SIG-M5 treated with dmso at 0.1 percent for 504 hours (cell line): ENCODE results near the gene APOE.
A peak's percentile ranks its signal among the peaks of the same experiment; 100 is the strongest.

Source experiments
- DNase-seq: peaks from one replicate; lab custom pipeline; 2025; ENCODE audit not compliant: unreplicated experiment; lab: John Stamatoyannopoulos, UW

The APOE gene

DNA sequence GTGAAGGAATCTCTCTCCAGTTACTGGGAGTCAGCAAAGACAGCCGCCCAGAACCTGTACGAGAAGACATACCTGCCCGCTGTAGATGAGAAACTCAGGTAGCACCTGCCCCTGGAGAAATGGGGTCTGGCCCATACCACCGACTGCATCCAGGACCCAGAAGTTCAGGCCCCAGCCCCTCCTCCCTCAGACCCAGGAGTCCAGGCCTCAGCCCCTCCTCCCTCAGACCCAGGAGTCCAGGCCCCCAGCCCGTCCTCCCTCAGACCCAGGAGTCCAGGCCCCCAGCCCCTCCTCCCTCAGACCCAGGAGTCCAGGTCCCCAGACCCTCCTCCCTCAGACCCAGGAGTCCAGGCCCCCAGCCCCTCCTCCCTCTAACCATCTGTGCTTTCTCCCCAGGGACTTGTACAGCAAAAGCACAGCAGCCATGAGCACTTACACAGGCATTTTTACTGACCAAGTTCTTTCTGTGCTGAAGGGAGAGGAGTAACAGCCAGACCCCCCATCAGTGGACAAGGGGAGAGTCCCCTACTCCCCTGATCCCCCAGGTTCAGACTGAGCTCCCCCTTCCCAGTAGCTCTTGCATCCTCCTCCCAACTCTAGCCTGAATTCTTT lies 43.3 kb downstream of the APOE start:
- DNase-seq: no peak

DNA sequence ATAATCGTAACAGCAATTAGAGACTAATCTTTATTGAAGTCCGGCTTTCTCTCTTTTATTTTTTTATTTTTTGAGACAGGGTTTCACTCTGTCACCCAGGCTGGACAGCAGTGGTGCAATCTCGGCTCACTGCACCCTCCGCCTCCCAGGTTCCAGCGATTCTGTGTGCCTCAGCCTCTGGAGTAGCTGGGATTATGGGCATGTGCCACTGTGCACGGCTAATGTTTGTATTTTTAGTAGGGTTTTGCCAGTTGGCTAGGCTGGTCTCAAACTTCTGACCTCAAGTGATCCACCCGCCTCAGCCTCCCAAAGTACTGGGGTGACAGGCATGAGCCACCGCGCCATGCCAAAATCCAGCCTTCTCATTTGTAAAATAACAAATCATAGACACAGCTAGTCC lies 44.0 kb downstream of the APOE start:
- DNase-seq: no peak

- DNase-seq: peak; percentile 71
Observed at GRCh38 chr19:44951179-44952159, 45.9 kb downstream of the APOE start.

- no peak for DNase-seq
Observed at GRCh38 chr19:44954278-44954648, 48.7 kb downstream of the APOE start.

DNA sequence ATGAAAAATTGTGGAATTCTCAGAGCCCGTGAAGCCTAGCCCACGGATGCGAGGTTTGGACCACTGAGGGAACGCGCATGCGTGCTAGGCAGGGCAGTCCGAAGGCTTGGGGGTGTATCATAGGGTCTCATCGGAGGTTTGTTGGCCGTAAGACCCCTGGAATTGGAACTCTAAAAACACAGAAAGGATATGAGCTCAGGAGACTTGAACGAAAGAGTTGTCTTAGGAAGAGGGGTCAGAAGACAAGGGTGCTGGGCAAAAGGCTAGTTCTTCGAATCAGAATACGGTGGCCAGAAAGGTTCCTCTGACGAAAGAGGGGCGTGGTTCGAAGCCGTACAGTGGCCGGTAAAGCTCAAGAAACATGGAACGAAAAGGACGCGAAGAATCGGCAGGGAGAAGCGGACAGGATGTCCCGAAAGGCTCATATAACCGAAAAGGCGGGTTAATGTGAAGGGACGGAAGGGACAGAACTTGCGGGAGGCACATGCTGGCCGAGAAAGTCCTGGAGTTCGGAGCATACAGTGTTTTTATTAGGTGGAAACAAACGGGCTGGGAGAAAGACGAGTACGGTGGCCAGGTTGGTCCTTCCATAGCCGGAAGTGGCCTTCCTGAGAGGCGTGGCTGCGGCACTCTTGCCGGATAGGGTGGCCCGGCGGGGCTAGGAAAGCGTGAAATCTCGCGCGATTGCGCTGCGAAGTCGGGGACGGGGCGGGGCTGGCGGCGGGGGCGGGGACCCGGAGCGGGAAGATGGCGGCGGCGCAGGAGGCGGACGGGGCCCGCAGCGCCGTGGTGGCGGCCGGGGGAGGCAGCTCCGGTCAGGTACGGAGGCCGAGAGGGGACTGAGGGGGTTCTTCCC lies 49.3 kb downstream of the APOE start, which contains the start of gene CLPTM1:
CLPTM1 (plus strand) TSS at position 732 of the 856 bp plus-strand sequence; CDS start at position 748, 16 bp downstream.
- DNase-seq: peak; percentile 97

GRCh38 chr19:44955505-44956439 lies 50.2 kb downstream of the APOE start:
- no peak for DNase-seq

DNA sequence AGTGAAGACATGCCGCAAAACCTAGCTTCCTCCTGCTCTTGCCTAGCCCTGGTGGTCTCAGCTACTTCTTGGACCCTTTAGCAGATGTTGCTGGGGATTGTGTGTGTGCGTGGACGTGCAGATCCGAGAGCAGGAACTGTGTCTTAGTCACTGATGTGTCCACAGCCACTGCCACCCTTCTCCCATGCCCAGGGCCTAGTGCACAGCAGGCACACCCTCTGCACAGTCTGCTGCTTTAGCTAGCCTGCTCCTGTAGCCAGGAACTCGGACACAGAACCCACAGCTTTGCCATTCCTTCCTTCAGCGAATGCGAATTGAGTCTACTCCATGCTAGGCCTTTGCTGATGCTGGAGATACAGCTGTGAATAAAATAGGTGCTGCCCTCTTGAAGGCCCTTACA lies 51.9 kb downstream of the APOE start:
- no peak for DNase-seq

- DNase-seq: no peak
Observed at GRCh38 chr19:44958090-44958489, 52.5 kb downstream of the APOE start.
